Stimulated activated CD4-positive, alpha-beta T cell treated with anti-CD3 and anti-CD28 coated beads, Interleukin-15, amount 100 ng/mL, for 24 hours (primary cell): Measurements from ENCODE around the gene CYP2U1.
"Not testable (repeated sequence)": the region's sequence is repeated elsewhere in the genome, so short reads cannot be mapped to it uniquely, and the experiment has no call there.

Experiments used
- DNase-seq: peaks from one replicate; pipeline ENCODE4 v3.0.0-alpha.2; 2020

The CYP2U1 gene

DNA sequence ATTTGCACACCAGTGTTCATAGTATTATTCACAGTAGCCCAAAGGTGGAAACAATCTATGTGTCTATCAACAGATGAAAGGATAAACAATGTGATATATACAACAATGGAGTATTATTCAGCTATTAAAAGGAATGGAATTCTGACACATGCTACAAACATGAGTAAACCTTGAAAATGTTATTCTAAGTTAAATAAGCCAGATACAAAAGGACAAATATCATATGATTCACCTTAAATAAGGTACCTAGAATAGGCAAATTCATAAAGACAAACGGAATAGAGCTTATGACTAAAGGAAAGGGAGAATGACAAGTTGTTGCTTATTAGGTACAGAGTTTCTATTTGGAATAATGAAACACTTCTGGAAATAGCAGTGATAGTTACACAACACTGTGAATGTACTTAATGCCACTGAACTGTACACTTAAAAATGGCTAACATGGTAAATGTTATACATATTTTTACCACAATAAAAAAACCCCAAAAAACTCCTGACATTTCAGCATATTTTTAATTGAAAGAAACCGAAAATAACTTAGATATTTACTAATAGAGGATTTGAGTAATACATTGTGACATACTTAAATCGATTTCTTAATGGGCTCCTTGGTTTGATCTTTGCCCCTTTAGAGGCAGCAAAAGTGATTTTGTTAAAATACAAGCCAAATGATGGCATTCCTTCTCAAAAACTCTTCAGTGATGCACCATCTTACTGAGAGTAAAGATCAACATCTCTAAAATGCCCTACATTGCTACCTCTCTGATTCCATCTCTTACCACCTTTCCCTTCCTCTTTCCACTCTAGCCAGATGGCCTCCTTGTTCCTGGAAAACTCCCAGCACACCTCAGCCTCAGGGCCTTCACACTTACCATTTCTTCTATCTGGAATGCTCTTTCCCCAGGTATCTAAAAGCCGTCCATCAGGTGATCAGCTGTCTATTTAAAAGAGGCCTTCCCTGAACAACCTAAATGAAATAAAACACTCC is 8.6 kb upstream of the CYP2U1 start:
- DNase-seq, result no peak

DNA sequence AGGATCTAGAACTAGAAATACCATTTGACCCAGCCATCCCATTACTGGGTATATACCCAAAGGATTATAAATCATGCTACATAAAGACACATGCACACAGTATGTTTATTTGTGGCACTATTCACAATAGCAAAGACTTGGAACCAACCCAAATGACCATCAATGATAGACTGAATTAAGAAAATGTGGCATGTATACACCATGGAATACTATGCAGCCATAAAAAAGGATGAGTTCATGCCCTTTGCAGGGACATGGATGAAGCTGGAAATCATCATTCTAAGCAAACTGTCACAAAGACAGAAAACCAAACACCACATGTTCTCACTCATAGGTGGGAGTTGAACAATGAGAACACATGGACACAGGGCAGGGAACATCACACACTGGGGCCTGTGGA is 5.6 kb upstream of the CYP2U1 start:
- not testable (repeated sequence) for DNase-seq

- DNase-seq, result not testable (repeated sequence)
Measured at GRCh38 chr4:107926875-107927274, 4.5 kb upstream of the CYP2U1 start.

GRCh38 chr4:107931775-107932321 is 499 bp downstream of the CYP2U1 start:
- DNase-seq, result peak; percentile 45

DNA sequence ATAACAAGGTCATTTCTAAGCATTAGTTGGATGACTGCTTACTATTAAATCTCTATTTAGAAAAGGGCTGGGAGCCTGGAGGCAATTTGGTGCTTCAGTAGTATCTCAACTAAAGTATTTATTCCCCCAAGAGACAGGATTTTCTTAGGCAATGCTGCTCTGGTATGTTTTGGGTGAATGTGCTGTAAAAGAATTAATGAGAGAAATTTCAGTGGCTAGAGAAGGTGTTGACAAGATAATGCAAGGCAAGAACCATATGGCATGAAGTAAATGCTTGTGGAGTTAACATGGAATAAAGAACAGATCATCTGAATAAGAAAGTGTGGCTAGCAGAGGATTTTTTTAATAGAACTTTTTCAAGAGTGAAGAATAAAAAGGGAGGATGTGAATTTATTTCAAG is 3.9 kb downstream of the CYP2U1 start:
- no peak for DNase-seq

DNA sequence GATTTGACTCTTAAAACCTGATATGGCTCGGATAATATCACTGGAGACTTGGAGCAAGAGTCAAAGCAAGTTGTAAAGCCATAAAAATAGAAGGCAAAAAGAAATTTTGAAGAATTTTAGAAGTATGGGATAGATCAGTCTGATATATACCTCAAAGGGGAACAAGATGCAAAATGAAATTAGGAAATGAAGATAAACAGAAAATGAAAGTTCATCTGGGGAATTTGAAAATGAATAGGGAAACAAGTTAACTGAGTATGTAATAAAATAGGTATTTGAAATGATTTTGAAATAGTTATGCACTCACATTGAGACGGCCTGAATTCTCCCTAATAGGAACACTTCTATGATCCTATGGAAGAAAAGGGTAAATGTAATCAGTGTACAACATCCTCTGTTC is 5.7 kb downstream of the CYP2U1 start:
- DNase-seq, result no peak

DNA sequence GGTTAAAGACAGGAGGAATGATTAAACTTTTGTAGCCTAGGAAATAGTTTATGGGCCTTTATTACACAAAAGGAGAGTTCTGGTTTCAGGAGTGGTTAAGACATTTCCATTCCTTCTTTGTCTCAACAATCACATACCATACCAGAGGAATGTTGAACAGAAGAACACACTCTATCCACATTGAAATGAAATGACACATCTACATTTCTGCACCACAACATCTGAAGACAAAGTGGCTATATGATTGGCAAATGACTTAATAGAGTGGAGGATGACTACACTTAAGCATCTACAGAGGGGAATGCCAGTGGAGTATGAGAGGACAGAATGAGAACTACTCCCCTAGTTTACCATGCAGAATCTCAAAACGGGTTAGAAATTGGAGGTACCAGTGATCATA is 8.0 kb downstream of the CYP2U1 start:
- no peak for DNase-seq

- no peak for DNase-seq
Measured at GRCh38 chr4:107945809-107946208, 14.5 kb downstream of the CYP2U1 start.

- no peak for DNase-seq
Measured at GRCh38 chr4:107950746-107951540, 19.6 kb downstream of the CYP2U1 start.

DNA sequence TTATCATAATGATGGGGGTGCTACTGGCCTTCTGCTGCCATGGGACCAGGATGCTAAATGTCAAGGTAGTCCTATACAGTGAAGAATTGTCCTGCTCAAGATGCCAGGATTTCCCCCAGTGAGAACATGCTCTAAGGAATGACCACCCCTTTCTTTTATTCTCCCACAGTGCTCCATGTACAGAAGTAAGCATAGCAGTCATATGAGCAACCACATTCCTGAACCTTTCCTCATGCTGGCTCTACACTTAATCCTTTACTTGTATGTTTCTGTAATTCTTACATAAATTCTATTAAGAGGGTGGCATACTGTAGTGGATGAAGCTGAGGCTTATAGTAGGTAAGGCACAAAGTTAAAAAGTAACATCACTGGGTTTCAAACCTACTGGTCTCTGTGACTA is 20.2 kb downstream of the CYP2U1 start:
- no peak for DNase-seq

DNA sequence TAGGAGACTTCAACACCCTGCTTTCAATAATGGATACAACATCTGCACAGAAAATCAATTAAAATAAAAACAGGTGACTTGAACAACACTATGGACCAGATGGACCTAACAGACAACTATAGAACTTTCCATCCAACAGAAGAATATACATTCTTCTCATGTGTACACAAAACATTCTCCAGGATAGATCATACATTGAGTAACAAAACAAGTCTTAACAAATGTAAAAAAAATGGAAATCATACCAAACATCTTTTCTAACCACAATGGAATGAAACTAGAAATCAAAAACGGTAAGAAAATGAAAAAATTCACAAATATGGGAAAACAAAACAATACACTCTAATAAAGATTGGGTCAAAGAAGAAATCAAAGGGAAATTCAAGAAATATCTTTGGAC is 24.7 kb downstream of the CYP2U1 start:
- DNase-seq, result no peak

- no peak for DNase-seq
Measured at GRCh38 chr4:107966903-107967302, 35.6 kb downstream of the CYP2U1 start.

- DNase-seq, result not testable (repeated sequence)
Measured at GRCh38 chr4:107967519-107967918, 36.2 kb downstream of the CYP2U1 start.

DNA sequence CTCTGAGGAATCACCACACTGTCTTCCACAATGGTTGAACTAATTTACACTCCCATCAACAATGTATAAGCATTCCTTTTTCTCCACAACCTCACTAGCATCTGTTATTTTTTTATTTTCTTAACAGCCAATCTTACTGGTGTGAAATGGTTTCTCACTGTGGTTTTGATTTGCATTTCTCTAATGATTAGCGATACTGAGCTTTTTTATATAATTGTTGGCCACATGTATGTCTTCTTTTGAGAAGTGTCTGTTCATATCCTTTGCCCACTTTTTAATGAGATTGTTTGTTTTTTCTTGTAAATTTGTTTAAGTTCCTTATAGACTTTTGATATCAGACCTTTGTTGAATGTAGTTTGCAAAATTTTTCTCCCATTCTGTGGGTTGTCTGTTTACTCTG is 36.6 kb downstream of the CYP2U1 start:
- DNase-seq, result not testable (repeated sequence)

DNA sequence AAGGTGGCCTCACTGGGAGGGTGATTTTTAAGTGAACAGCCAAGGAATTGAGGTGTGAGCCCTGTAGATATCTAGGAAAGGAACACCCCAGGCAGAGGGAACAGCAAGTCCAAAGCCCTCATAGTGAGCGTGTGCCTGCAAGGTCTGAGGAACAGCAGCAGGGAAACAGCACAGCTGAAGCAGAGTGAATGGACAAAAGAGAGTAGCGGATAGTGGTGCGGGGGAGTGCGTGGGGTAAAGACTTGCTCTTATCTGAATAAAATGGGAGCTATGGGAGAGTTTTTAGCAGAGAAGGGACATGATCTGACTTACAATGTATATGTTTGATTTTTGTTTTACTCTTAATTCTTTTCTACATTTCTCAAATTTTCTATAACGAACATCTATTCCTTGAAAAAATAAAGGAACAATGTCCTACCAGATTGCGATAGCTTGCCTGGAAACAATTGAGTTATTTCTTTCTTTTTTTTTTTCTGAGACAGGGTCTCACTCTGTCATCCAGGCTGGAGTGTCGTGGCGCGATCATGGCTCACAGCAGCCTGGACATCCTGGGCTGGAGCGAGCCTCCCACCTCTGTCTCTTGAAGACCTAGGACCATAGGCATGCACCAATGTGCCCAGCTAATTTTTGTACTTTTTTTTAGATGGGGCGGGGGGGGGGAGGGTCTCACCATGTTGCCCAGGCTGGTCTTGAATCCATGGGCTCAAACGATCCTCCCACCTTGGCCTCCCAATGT is 38.9 kb downstream of the CYP2U1 start:
- DNase-seq, result no peak

GRCh38 chr4:107972605-107973004 is 41.3 kb downstream of the CYP2U1 start:
- DNase-seq, result no peak

DNA sequence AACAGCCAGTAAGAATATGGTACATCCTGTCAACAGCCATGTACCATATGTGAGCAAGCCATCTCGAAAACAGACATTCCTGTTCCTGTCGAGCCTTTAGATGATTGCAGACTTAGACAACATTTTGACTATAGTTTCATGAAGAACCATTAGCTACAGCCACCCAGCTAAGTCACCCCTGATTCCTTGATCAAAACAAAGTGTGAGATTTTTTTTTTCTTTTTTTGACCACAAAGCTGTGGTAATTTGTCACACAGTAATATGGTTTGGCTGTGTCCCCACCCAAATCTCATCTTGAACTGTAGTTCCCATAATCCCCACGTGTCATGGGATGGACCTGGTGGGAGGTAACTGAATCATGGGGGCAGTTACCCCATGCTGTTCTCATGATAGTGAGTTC is 43.2 kb downstream of the CYP2U1 start:
- no peak for DNase-seq

GRCh38 chr4:107977482-107977881 is 46.1 kb downstream of the CYP2U1 start:
- DNase-seq, result no peak

- no peak for DNase-seq
Measured at GRCh38 chr4:107977966-107978705, 46.8 kb downstream of the CYP2U1 start.

- DNase-seq, result no peak
Measured at GRCh38 chr4:107978716-107979451, 47.5 kb downstream of the CYP2U1 start.
